HUES6 (cell line): ENCODE results near the gene GIMAP1.

Source experiments
- H3K27ac ChIP-seq: 2 replicates; pipeline ENCODE4 v1.7.0; 2013; ENCODE audit warnings: low read depth, mild to moderate bottlenecking, low read length, inconsistent platforms
- H3K27me3 ChIP-seq: 2 replicates; pipeline ENCODE4 v1.6.1; 2013; ENCODE audit warnings: low read length; ENCODE audit not compliant: control insufficient read depth, insufficient read depth
- H3K36me3 ChIP-seq: 2 replicates; pipeline ENCODE4 v1.6.1; 2013; ENCODE audit warnings: low read length; ENCODE audit not compliant: control insufficient read depth, insufficient read depth
- H3K4me1 ChIP-seq: 2 replicates; pipeline ENCODE4 v1.6.1; 2013; ENCODE audit warnings: low read length; ENCODE audit not compliant: control insufficient read depth, insufficient read depth
- H3K4me3 ChIP-seq: 2 replicates; pipeline ENCODE4 v1.5.1; 2013; ENCODE audit warnings: low read depth, low read length
- H3K9ac ChIP-seq: one replicate; pipeline ENCODE4 v1.6.1; 2013; ENCODE audit warnings: mild to moderate bottlenecking, low read length
- H3K9me3 ChIP-seq: 2 replicates; pipeline ENCODE4 v1.6.1; 2013; ENCODE audit warnings: low read depth, low read length; ENCODE audit not compliant: control insufficient read depth, insufficient read depth

GIMAP1 gene

GRCh38 chr7:150723467-150723866 is 7.1 kb downstream of the GIMAP1 start:
- H3K27me3 ChIP-seq = peaks cover 99% of the 10 kb centered on the region
- no peak overlapping the region for H3K9ac ChIP-seq
- peaks cover 8% of the 10 kb centered on the region; the same call in 1 of the 2 replicates for H3K9me3 ChIP-seq
- no peak overlapping the region for H3K4me3 ChIP-seq
- no peaks in the 10 kb centered on the region for H3K36me3 ChIP-seq
- H3K27ac ChIP-seq = no peak overlapping the region
- no peaks in the 10 kb centered on the region for H3K4me1 ChIP-seq

DNA sequence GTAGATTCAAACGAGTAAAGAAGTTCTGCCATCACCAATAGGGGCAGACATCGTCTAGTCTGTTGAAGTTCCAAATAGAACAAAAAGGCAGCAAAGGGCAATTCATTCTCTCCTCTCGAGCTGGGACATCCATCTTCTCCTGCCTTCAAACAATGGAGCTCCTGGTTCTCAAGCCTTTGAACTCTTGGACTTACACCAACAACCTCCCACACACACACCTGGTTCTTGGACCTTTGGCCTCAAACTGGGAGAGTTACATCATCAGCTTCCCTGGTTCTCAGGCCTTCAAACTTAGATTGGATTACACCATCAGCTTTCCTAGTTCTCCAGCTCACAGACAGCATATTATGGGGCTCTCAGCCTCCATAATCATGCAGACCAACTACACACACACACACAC is 11.0 kb downstream of the GIMAP1 start:
- Histone ChIP-seq H3K36me3 (no peaks in the 10 kb centered on the region), H3K27ac (no peak overlapping the region), H3K4me3 (no peak overlapping the region), H3K9ac (no peak overlapping the region), H3K9me3 (peaks cover 8% of the 10 kb centered on the region; the same call in 1 of the 2 replicates), H3K27me3 (peaks cover 100% of the 10 kb centered on the region), H3K4me1 (no peaks in the 10 kb centered on the region)

GRCh38 chr7:150728011-150728410 is 11.6 kb downstream of the GIMAP1 start:
- H3K9me3 ChIP-seq = peaks cover 8% of the 10 kb centered on the region; the same call in 1 of the 2 replicates
- peaks cover 100% of the 10 kb centered on the region for H3K27me3 ChIP-seq
- no peak overlapping the region for H3K9ac ChIP-seq
- H3K36me3 ChIP-seq = no peaks in the 10 kb centered on the region
- no peak overlapping the region for H3K27ac ChIP-seq
- no peak overlapping the region for H3K4me3 ChIP-seq
- no peaks in the 10 kb centered on the region for H3K4me1 ChIP-seq

- Histone ChIP-seq H3K27me3 (peaks cover 100% of the 10 kb centered on the region), H3K4me3 (no peak overlapping the region), H3K36me3 (no peaks in the 10 kb centered on the region), H3K4me1 (no peaks in the 10 kb centered on the region), H3K9ac (no peak overlapping the region), H3K27ac (no peak overlapping the region), H3K9me3 (peaks cover 8% of the 10 kb centered on the region; the same call in 1 of the 2 replicates)
Measured at GRCh38 chr7:150728609-150729008, 12.2 kb downstream of the GIMAP1 start.

- no peak overlapping the region for H3K9ac ChIP-seq
Measured at GRCh38 chr7:150731916-150732315, 15.5 kb downstream of the GIMAP1 start.

GRCh38 chr7:150732786-150733481 is 16.5 kb downstream of the GIMAP1 start:
- Histone ChIP-seq H3K27me3 (peaks cover 99% of the 10 kb centered on the region), H3K27ac (no peak overlapping the region), H3K9ac (no peak overlapping the region), H3K4me1 (no peaks in the 10 kb centered on the region; the same call in 1 of the 2 replicates), H3K36me3 (no peaks in the 10 kb centered on the region), H3K9me3 (no peaks in the 10 kb centered on the region), H3K4me3 (no peak overlapping the region)

More at GRCh38 chr7:150731916-150732315, 15.5 kb downstream of the GIMAP1 start:
- Histone ChIP-seq H3K9me3 (peaks cover 4% of the 10 kb centered on the region; the same call in 1 of the 2 replicates), H3K4me1 (no peaks in the 10 kb centered on the region; the same call in 1 of the 2 replicates), H3K27me3 (peaks cover 99% of the 10 kb centered on the region), H3K4me3 (no peak overlapping the region), H3K27ac (no peak overlapping the region), H3K36me3 (no peaks in the 10 kb centered on the region)

DNA sequence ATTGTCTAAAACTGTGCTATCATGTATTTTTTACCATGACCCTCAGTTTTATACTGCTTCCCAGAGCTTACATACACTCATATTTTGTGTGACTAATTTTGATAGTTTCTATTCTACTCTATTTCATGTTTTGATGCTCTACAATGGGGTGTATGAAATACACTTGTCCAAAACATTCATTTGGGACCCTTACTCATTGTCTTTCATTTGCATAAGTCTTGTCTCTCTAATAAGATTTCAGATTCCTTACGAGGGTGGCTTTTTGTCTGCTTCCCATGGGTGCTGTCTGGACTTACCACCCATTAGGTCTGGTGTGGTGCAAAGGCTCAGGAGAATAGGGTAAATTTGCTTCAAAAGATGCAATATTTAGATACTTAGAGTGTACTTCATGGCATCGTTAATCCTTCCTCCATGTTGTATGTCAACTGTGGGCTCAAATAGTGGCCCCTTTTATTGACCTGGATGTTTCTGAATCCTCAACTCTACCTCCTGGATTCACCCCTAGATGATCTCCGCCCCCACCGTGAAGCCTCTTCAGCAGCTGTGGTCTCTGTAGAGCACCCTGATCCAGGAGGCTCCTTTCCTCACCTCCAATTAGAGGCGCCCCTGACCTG is 17.2 kb downstream of the GIMAP1 start:
- Histone ChIP-seq H3K27me3 (peaks cover 99% of the 10 kb centered on the region), H3K4me1 (no peaks in the 10 kb centered on the region; the same call in 1 of the 2 replicates), H3K9me3 (no peaks in the 10 kb centered on the region), H3K27ac (no peak overlapping the region), H3K9ac (no peak overlapping the region), H3K4me3 (no peak overlapping the region), H3K36me3 (no peaks in the 10 kb centered on the region)

GRCh38 chr7:150734254-150734653 is 17.8 kb downstream of the GIMAP1 start:
- peaks cover 99% of the 10 kb centered on the region for H3K27me3 ChIP-seq
- H3K9ac ChIP-seq = no peak overlapping the region
- H3K4me3 ChIP-seq = no peak overlapping the region
- H3K36me3 ChIP-seq = no peaks in the 10 kb centered on the region
- no peaks in the 10 kb centered on the region; the same call in 1 of the 2 replicates for H3K4me1 ChIP-seq
- no peak overlapping the region for H3K27ac ChIP-seq
- no peaks in the 10 kb centered on the region for H3K9me3 ChIP-seq

- H3K4me1 ChIP-seq = no peaks in the 10 kb centered on the region; the same call in 1 of the 2 replicates
- H3K36me3 ChIP-seq = no peaks in the 10 kb centered on the region
- no peak overlapping the region for H3K9ac ChIP-seq
- no peaks in the 10 kb centered on the region for H3K9me3 ChIP-seq
- no peak overlapping the region for H3K27ac ChIP-seq
- H3K27me3 ChIP-seq = peaks cover 99% of the 10 kb centered on the region
- no peak overlapping the region for H3K4me3 ChIP-seq
Measured at GRCh38 chr7:150735596-150736358, 19.4 kb downstream of the GIMAP1 start.

GRCh38 chr7:150736864-150737263 is 20.5 kb downstream of the GIMAP1 start:
- Histone ChIP-seq H3K9ac (no peak overlapping the region), H3K27me3 (peaks cover 99% of the 10 kb centered on the region), H3K36me3 (no peaks in the 10 kb centered on the region), H3K9me3 (no peaks in the 10 kb centered on the region), H3K4me1 (no peaks in the 10 kb centered on the region; the same call in 1 of the 2 replicates), H3K4me3 (no peak overlapping the region), H3K27ac (no peak overlapping the region)
